H1 (cell line): ENCODE data around the gene ADD2. TPM values are rescaled to one million over a fixed set of nuclear protein-coding genes. Genes with fewer than 3 reads are reported as not detected.

Experiments used
- FOSL1 ChIP-seq: IDR thresholded peaks from 2 replicates; pipeline ENCODE4 v1.6.1; 2011; ENCODE audit warnings: mild to moderate bottlenecking, low read depth, low read length, moderate library complexity; ENCODE audit not compliant: insufficient read depth
- KDM1A ChIP-seq: fragments of 200-600, 300-600 bp; sonication (generic); IDR thresholded peaks from 2 replicates; pipeline ENCODE4 v1.7.1; 2016; ENCODE audit warnings: mild to moderate bottlenecking, low read length, borderline replicate concordance
- MAFK ChIP-seq: IDR thresholded peaks from 2 replicates; pipeline ENCODE4 v1.6.1; 2012; ENCODE audit warnings: low read depth, mild to moderate bottlenecking, improper control_type of control experiment, low read length
- RXRA ChIP-seq: IDR thresholded peaks from 2 replicates; pipeline ENCODE4 v1.6.1; 2011; ENCODE audit warnings: low read depth, mild to moderate bottlenecking, low read length, moderate library complexity; ENCODE audit not compliant: insufficient read depth
- ZNF274 ChIP-seq: IDR thresholded peaks from 2 replicates; pipeline ENCODE4 v1.7.0; 2012; ENCODE audit warnings: low read length, borderline replicate concordance; ENCODE audit errors: extremely low read depth
- polyA plus RNA-seq, 7 experiments: library from polyadenylated mRNA; depleted of rRNA in 3 of 7; stranded (reverse) in 5 of 7; unstranded in 2 of 7; fragments of >200 nt in 5 of 7; fragments of 200-250 nt in 2 of 7; gene quantifications; 1 replicate in 5 of 7; 2 replicates in 1 of 7; 4 replicates in 1 of 7; pipeline versions ENCODE4 v1.2.1 to v1.2.3, GENCODE V29; 2011 to 2013; ENCODE audit warnings: missing spikeins in 2 of 7, mixed read lengths in 2 of 7
- total RNA-seq: library from RNA; stranded (reverse); fragmentation: NEBNext Ultra II Directional; extraction: Animal tissue kit (Norgen Biotek cat#: 25700); gene quantifications from 2 replicates; pipeline ENCODE4 v1.2.1, GENCODE V29; 2021

ADD2 gene
- total and polyA plus RNA-seq, 2 of the 8 experiments (the other 6 are each of a cell fraction or from before 2014, with no cell fraction given) = 58.5 to 170 TPM

DNA sequence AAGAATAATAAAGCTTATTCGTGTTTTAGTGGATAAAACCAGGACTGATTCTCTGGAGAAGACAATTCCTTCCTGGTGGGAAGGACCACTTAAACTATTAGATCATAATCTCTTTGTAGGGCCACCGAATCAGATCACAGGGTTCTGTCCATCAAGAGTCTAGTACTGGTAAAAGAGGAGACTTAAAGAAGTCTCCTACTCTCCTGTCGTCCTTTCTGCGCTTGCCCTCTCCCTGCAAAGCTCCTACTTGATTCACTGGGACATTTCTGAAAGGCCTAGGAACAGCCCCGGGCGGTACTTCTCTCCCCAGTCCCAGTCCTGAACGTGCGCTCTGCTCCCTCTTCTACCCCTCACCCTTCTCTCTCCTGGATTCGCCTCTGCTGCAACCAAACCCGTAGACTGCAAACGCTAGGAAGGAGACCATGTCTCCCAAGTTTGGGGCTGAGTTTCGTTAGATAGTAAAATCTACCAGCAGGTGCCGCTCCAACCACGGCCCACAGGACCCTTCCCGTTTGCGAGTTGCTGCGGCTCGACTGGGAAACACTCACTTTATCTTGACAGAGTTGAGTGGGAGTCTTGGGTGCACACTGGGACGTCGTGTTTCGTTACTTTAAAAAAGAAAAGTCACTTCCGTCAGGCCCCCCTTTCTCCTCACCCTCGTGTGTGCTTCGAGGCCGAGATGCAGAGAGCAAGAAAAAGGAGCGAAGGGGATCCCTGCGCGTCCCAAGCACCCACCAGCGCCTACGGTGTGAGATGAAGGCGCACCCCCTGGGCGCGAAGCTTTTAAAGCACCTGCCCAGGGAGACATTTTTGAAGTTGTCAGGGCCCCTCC, 21.5 kb upstream of the ADD2 start (continued):
- TF ChIP-seq KDM1A = no peak
- no peak for TF ChIP-seq RXRA
- TF ChIP-seq MAFK = no peak
- TF ChIP-seq ZNF274 = no peak
- no peak for TF ChIP-seq FOSL1
